ENCODE measurements around the gene EME1. TPM values are rescaled to one million over a fixed set of nuclear protein-coding genes. Genes with fewer than 3 reads are reported as not detected.
A peak's percentile ranks its signal among the peaks of the same experiment; 100 is the strongest.

The EME1 gene
- polyA plus RNA-seq, 1 experiment, result 5.9 TPM

DNA sequence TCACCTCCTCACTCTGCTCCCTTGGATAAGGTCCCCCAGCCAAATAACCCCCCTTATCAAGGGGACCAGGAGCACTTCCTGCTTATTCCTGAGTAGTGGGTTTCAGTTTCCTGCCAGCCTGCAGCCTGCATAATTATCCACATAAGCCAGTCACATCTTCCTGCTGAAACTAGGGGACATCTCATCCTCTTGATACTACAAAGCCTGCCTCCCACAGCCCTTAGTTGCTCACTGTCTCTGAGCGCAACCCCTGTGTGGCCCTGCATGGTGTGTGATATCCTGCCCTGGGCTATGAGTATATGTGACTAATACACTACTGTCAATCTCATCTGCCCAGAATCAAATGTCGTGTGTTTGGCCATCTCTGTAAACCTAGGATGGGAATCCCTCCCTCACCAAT is 35.1 kb upstream of the EME1 start:
- Histone ChIP-seq H3K4me3 (ENCODE audit: low read depth, low read length) (no peak overlapping the region), H3K27me3 (ENCODE audit: control insufficient read depth, insufficient read depth, low read length) (peaks cover 5% of the 10 kb centered on the region; the same call in 1 of the 2 replicates), H3K36me3 (ENCODE audit: control insufficient read depth, insufficient read depth, low read length) (no peaks in the 10 kb centered on the region)
- DNase-seq (ENCODE audit: low read depth), result no peak
- ChIA-PET CTCF (no interaction called here), POLR2A (no interaction called here)
- TF ChIP-seq, protein P1, sequence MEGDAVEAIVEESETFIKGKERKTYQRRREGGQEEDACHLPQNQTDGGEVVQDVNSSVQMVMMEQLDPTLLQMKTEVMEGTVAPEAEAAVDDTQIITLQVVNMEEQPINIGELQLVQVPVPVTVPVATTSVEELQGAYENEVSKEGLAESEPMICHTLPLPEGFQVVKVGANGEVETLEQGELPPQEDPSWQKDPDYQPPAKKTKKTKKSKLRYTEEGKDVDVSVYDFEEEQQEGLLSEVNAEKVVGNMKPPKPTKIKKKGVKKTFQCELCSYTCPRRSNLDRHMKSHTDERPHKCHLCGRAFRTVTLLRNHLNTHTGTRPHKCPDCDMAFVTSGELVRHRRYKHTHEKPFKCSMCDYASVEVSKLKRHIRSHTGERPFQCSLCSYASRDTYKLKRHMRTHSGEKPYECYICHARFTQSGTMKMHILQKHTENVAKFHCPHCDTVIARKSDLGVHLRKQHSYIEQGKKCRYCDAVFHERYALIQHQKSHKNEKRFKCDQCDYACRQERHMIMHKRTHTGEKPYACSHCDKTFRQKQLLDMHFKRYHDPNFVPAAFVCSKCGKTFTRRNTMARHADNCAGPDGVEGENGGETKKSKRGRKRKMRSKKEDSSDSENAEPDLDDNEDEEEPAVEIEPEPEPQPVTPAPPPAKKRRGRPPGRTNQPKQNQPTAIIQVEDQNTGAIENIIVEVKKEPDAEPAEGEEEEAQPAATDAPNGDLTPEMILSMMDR (IDR thresholded peaks at IDR 0.05; ENCODE audit: insufficient read depth, low read depth, low read length), result no peak

DNA sequence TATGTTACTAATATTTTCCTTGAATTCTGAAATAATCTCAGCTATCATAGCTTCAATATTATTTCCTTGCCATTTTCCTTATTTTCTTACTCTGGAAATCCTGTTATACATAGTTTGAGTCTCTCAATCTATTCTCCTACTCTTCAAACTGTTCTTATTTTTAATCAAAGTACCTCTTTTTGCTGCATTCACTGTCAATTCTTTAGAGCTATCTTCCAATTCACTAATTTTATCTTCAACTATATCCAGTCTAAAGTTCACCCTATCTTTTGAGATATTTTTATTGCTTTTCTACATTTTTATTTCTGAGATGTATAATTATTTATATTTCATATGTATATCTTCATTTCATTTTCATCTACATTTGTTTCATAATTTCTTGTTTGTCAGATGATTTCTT is 34.4 kb upstream of the EME1 start:
- H3K27me3 ChIP-seq (ENCODE audit: control insufficient read depth, insufficient read depth, low read length), result peaks cover 5% of the 10 kb centered on the region; the same call in 1 of the 2 replicates
- no peaks in the 10 kb centered on the region for H3K36me3 ChIP-seq (ENCODE audit: control insufficient read depth, insufficient read depth, low read length)
- DNase-seq (ENCODE audit: low read depth), result no peak
- ChIA-PET CTCF (no interaction called here), POLR2A (no interaction called here)
- H3K4me3 ChIP-seq (ENCODE audit: low read depth, low read length), result no peak overlapping the region
- TF ChIP-seq, protein P1 (IDR thresholded peaks at IDR 0.05; ENCODE audit: insufficient read depth, low read depth, low read length), result no peak

DNA sequence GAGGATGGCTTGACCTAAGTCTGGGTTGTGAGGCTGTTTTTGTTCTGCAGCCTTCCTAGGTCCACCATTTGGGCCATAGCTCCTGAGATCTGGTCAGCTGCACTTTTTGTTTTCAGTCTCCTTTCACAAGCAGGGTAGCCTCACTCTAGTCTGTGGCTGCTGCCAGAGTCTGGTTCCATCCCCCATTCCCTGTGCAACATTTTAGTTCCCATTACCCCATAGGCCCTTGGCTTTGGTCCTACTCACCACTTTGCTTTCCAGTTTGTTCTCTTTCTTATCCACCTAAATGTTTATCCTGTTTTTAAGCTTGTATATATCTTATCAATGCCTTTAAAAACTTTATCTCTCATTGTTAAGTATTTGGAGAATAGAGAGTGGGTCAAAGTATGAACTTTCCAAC is 33.6 kb upstream of the EME1 start:
- TF ChIP-seq, protein P1 (IDR thresholded peaks at IDR 0.05; ENCODE audit: insufficient read depth, low read depth, low read length), result no peak
- no peak for DNase-seq (ENCODE audit: low read depth)
- CTCF ChIA-PET, result no interaction called here
- peaks cover 5% of the 10 kb centered on the region; the same call in 1 of the 2 replicates for H3K27me3 ChIP-seq (ENCODE audit: control insufficient read depth, insufficient read depth, low read length)
- POLR2A ChIA-PET, result no interaction called here
- no peak overlapping the region for H3K4me3 ChIP-seq (ENCODE audit: low read depth, low read length)
- H3K36me3 ChIP-seq (ENCODE audit: control insufficient read depth, insufficient read depth, low read length), result no peaks in the 10 kb centered on the region

DNA sequence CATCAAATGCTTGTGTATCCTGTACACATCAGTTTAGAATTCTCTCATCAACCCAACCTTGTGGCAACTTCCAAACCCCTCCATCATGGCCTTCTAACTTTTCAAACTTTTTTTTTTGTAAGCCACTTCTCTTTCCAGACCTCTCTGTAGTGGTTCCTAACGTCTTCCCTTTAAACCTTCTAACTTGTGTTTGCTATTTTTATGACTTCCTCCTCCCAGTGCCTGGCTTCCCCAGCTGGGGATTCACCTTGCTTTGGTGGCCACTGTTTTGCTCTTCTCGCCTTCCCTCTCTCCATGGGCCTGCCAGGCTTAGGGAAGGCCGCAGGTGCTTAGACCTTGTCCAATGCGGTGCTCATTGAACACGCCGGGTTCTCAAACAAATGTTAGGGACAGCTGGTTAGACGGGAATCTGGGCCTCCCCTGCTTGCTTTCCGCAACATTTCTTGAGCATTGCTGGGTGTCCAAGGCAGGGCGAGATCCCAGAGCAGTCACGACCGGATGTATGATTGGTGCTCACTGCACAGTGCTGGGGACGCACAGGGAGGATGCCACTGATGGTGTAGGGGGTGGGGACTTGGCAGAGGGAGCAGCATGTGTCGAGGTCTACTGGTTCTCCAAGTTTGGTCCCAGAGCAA is 28.2 kb upstream of the EME1 start:
- TF ChIP-seq, protein P1 (IDR thresholded peaks at IDR 0.05; ENCODE audit: insufficient read depth, low read depth, low read length), result no peak
- no peak for DNase-seq (ENCODE audit: low read depth)
- no peaks in the 10 kb centered on the region for H3K36me3 ChIP-seq (ENCODE audit: control insufficient read depth, insufficient read depth, low read length)
- H3K4me3 ChIP-seq (ENCODE audit: low read depth, low read length), result no peak overlapping the region
- H3K27me3 ChIP-seq (ENCODE audit: control insufficient read depth, insufficient read depth, low read length), result peaks cover 3% of the 10 kb centered on the region; the same call in 1 of the 2 replicates
- ChIA-PET CTCF (interaction anchor here (2.2 kb wide), 1 partner anchor 53 kb away, joined by 6 read pairs; the partner anchor contains the start of gene LRRC59), POLR2A (no interaction called here)

DNA sequence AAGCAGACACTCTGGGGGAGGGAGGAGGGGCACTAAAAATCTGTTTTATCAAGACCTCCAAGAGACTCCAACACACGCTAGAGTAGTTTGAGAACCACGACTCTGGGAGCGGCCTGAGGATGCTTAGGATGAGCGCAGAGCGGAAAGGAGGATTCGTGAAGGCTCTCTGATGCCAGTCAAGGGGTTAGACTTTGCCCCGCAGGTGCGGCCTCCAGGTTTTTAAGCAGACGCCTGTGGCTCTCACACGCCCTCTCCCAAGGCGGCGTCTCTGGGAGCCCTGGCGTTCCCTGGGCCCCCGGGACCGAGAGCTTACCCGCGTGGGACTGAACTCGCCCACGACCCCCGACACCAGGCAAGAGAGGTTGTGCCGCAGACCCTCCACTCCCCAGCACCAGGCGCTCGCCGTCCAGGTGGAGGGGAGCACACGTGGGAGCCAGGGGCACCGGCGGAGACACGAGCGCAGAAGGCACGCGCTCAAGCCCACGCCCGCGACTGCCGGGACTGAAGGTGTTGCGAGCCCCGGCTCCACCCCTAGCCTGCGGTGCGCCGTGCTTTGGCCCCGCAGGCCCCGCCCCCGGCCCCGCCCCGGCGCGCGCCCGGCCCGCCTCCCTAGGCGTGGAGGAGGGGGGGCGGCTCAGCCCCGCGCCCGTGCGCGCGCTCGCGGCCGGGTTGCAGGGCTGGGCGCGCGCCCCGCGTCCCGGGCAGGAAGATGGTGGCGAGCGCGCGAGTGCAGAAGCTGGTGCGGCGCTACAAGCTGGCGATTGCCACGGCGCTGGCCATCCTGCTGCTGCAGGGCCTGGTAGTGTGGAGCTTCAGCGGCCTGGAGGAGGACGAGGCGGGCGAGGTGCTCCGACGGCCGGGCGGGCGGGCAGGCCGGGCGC is 27.4 kb upstream of the EME1 start, which contains the start of gene XYLT2:
XYLT2 (plus strand) TSS at position 695 of the 881 bp plus-strand sequence; CDS start at position 710, 15 bp downstream.
- ChIA-PET POLR2A (no interaction called here), CTCF (interaction anchor here (1.0 to 2.7 kb wide), 4 partner anchors 13 to 52 kb away, joined by 3 to 19 read pairs (median 5); partner anchors contain the start of gene LRRC59)
- TF ChIP-seq, protein P1 (IDR thresholded peaks at IDR 0.05; ENCODE audit: insufficient read depth, low read depth, low read length), result no peak
- H3K36me3 ChIP-seq (ENCODE audit: control insufficient read depth, insufficient read depth, low read length), result no peaks in the 10 kb centered on the region
- DNase-seq (ENCODE audit: low read depth), result no peak
- H3K27me3 ChIP-seq (ENCODE audit: control insufficient read depth, insufficient read depth, low read length), result no peaks in the 10 kb centered on the region
- H3K4me3 ChIP-seq (ENCODE audit: low read depth, low read length), result peak within 1 kb of the TSS; percentile 92

Data from BJ (cell line).